Chondrocyte (in vitro differentiated cells): ENCODE data around the gene PIP4K2C. TPM values are rescaled to one million over a fixed set of nuclear protein-coding genes. Genes with fewer than 3 reads are reported as not detected.

Experiments used
- DNase-seq: peaks from one replicate; pipeline ENCODE4 v3.0.0; 2021; ENCODE audit warnings: mixed read lengths, low spot score
- H3K27ac Mint-ChIP-seq: one replicate; pipeline ENCODE4 v1.8.0; 2021; ENCODE audit warnings: mild to moderate bottlenecking, moderate library complexity, mixed read lengths; ENCODE audit not compliant: unreplicated experiment
- H3K27me3 Mint-ChIP-seq: 2 replicates; pipeline ENCODE4 v1.8.0; 2021; ENCODE audit warnings: low read depth, mixed read lengths
- H3K36me3 Mint-ChIP-seq: 2 replicates; pipeline ENCODE4 v1.8.0; 2021; ENCODE audit warnings: low read depth, mixed read lengths
- H3K4me1 Mint-ChIP-seq: 2 replicates; pipeline ENCODE4 v1.8.0; 2021; ENCODE audit warnings: low read depth, mild to moderate bottlenecking, mixed read lengths
- H3K4me3 Mint-ChIP-seq: one replicate; pipeline ENCODE4 v1.8.0; 2021; ENCODE audit warnings: mild to moderate bottlenecking, moderate library complexity, mixed read lengths; ENCODE audit not compliant: unreplicated experiment
- H3K9me3 Mint-ChIP-seq: 2 replicates; pipeline ENCODE4 v1.8.0; 2021; ENCODE audit warnings: low read depth, mixed read lengths
- CTCF ChIP-seq: fragments of 200-600 bp; sonication (generic); IDR thresholded peaks from 2 replicates; pipeline ENCODE4 v1.5.0; 2021; ENCODE audit warnings: antibody characterized with exemption, mild to moderate bottlenecking, moderate library complexity
- total RNA-seq: library from RNA; stranded (reverse); gene quantifications from 3 replicates; pipeline ENCODE4 v1.2.1, GENCODE V29; 2021

Gene PIP4K2C
- total RNA-seq, 1 donor from 2014 or later: 33.1 TPM

GRCh38 chr12:57579677-57580465 is 11.1 kb upstream of the PIP4K2C start:
- H3K4me3 Mint-ChIP-seq: no peak overlapping the region
- TF ChIP-seq CTCF: no peak
- H3K27ac Mint-ChIP-seq: no peak overlapping the region
- DNase-seq: no peak
- H3K36me3 Mint-ChIP-seq: peaks cover 24% of the 10 kb centered on the region
- no peaks in the 10 kb centered on the region for H3K9me3 Mint-ChIP-seq
- H3K27me3 Mint-ChIP-seq: no peaks in the 10 kb centered on the region
- no peaks in the 10 kb centered on the region for H3K4me1 Mint-ChIP-seq

- no peaks in the 10 kb centered on the region for H3K27me3 Mint-ChIP-seq
- DNase-seq: no peak
- no peaks in the 10 kb centered on the region for H3K9me3 Mint-ChIP-seq
- no peak overlapping the region for H3K27ac Mint-ChIP-seq
- no peak overlapping the region for H3K4me3 Mint-ChIP-seq
- no peaks in the 10 kb centered on the region for H3K4me1 Mint-ChIP-seq
- peaks cover 21% of the 10 kb centered on the region for H3K36me3 Mint-ChIP-seq
- no peak for TF ChIP-seq CTCF
Measured at GRCh38 chr12:57580466-57580795, 10.6 kb upstream of the PIP4K2C start.

GRCh38 chr12:57581802-57582201 is 9.2 kb upstream of the PIP4K2C start:
- Mint-ChIP-seq H3K4me1 (no peaks in the 10 kb centered on the region), H3K27me3 (no peaks in the 10 kb centered on the region), H3K27ac (no peak overlapping the region), H3K4me3 (no peak overlapping the region), H3K9me3 (no peaks in the 10 kb centered on the region), H3K36me3 (peaks cover 9% of the 10 kb centered on the region)
- TF ChIP-seq CTCF: no peak
- no peak for DNase-seq

- no peak for TF ChIP-seq CTCF
Measured at GRCh38 chr12:57582440-57582839, 8.6 kb upstream of the PIP4K2C start.

GRCh38 chr12:57583008-57583831 is 7.8 kb upstream of the PIP4K2C start:
- peaks cover 9% of the 10 kb centered on the region for H3K36me3 Mint-ChIP-seq
- H3K27me3 Mint-ChIP-seq: no peaks in the 10 kb centered on the region
- peak; percentile 98 for TF ChIP-seq CTCF
- no peak for DNase-seq
- no peak overlapping the region for H3K27ac Mint-ChIP-seq
- H3K4me3 Mint-ChIP-seq: no peak overlapping the region
- H3K9me3 Mint-ChIP-seq: no peaks in the 10 kb centered on the region
- no peaks in the 10 kb centered on the region for H3K4me1 Mint-ChIP-seq

More at GRCh38 chr12:57582440-57582839, 8.6 kb upstream of the PIP4K2C start:
- no peak for DNase-seq
- H3K4me1 Mint-ChIP-seq: no peaks in the 10 kb centered on the region
- H3K27me3 Mint-ChIP-seq: no peaks in the 10 kb centered on the region
- no peak overlapping the region for H3K27ac Mint-ChIP-seq
- peaks cover 9% of the 10 kb centered on the region for H3K36me3 Mint-ChIP-seq
- no peak overlapping the region for H3K4me3 Mint-ChIP-seq
- H3K9me3 Mint-ChIP-seq: no peaks in the 10 kb centered on the region
